ENCODE results near the gene PHACTR3.

- no peak for TF ChIP-seq CTCF (IDR thresholded peaks at IDR 0.05; ENCODE audit: insufficient read depth, low read depth, low read length)
- no peak for TF ChIP-seq EZH2 (IDR thresholded peaks at IDR 0.05; ENCODE audit: insufficient read depth, low read length)
These were observed 1.2 kb upstream of the PHACTR3 start for GRCh38 chr20:59603176-59603575.

All from astrocyte (in vitro differentiated cells and primary cell).